Retinal pigment epithelial cell (primary cell): ENCODE results near the gene GNB1L.
"Not testable (repeated sequence)": the region's sequence is repeated elsewhere in the genome, so short reads cannot be mapped to it uniquely, and the experiment has no call there.

Experiments
- DNase-seq: peaks from one replicate; pipeline ENCODE4 v3.0.0-alpha.2; 2010; ENCODE audit warnings: low read depth
- H3K4me3 ChIP-seq: 2 replicates; pipeline ENCODE4 v1.5.1; 2011; ENCODE audit warnings: mild to moderate bottlenecking, low read length, control low read depth, moderate library complexity
- CTCF ChIP-seq: conservative IDR thresholded peaks from 2 replicates; pipeline ENCODE4 v1.5.1; 2011; ENCODE audit warnings: low read depth, low read length, control low read depth, inconsistent platforms

GNB1L gene

GRCh38 chr22:19798003-19798665 lies 56.5 kb downstream of the GNB1L start:
- no peak for TF ChIP-seq CTCF
- no peak for DNase-seq
- no peak overlapping the region for H3K4me3 ChIP-seq

- H3K4me3 ChIP-seq = no peak overlapping the region
- TF ChIP-seq CTCF = no peak
- DNase-seq = no peak
Measured at GRCh38 chr22:19797086-19798002, 57.3 kb downstream of the GNB1L start.

- H3K4me3 ChIP-seq = no peak overlapping the region
- DNase-seq = no peak
- TF ChIP-seq CTCF = no peak
Measured at GRCh38 chr22:19796160-19796559, 58.5 kb downstream of the GNB1L start.

- DNase-seq = no peak
- no peak for TF ChIP-seq CTCF
- H3K4me3 ChIP-seq = no peak overlapping the region
Measured at GRCh38 chr22:19795617-19796008, 59.1 kb downstream of the GNB1L start.

- no peak for DNase-seq
- no peak overlapping the region for H3K4me3 ChIP-seq
- no peak for TF ChIP-seq CTCF
Measured at GRCh38 chr22:19793661-19794310, 60.9 kb downstream of the GNB1L start.

- no peak for TF ChIP-seq CTCF
- no peak for DNase-seq
- H3K4me3 ChIP-seq = no peak overlapping the region
Measured at GRCh38 chr22:19793161-19793560, 61.5 kb downstream of the GNB1L start.

- H3K4me3 ChIP-seq, DNase-seq: not testable (repeated sequence)
Measured at GRCh38 chr22:19792383-19792896, 62.2 kb downstream of the GNB1L start.
